ENCODE results near the gene MIEN1. TPM values are rescaled to one million over a fixed set of nuclear protein-coding genes. Genes with fewer than 3 reads are reported as not detected.

Gene MIEN1
- total and polyA plus RNA-seq, 2 of the 13 experiments (the other 11 are each of a cell fraction or from before 2014, with no cell fraction given) = 40.6 to 56.6 TPM

DNA sequence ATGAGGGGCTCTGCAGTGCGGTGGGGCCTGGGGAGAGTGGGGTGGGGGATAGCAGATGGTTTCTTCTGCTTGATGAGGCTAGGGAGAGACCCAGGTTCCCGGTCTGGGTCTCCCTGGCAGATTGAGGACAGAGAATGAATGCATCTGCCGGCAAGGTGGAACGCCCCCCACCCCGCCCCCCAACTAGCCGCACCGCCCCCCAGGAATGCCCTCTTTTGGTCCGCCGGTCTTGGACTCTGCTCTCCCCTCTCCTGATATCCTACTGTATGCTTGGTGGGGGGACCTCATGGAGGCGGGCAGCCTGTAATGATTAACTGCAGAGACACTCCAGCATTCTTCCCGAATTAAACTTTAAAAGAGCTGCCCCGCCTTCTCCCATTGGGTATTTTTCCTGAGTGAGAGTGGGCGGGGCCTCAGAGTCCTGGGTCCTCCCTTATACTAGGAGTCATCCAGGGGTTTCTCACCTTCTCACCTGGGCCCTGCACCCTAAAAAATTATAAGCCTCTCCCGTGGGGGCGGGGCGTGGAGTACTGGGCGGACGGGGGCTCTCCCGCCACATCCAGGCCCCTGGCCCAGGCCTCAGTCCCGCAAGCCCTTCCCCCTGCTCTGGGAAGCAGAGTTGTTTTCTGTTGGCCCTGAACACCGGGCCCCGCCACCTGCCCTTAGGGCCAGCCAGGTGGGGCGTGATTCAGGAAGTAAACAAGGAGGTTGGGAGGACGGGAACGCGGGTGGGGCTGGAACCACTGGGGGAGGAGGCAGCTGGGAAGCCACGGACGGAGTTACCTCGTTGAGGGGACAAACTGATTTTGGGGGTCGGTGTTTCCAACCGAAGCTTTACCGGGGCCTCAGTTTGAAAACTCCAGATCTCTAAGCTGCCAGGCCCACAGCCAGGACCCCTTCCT lies 8.9 kb upstream of the MIEN1 start (continued):
- TF ChIP-seq, protein P1, sequence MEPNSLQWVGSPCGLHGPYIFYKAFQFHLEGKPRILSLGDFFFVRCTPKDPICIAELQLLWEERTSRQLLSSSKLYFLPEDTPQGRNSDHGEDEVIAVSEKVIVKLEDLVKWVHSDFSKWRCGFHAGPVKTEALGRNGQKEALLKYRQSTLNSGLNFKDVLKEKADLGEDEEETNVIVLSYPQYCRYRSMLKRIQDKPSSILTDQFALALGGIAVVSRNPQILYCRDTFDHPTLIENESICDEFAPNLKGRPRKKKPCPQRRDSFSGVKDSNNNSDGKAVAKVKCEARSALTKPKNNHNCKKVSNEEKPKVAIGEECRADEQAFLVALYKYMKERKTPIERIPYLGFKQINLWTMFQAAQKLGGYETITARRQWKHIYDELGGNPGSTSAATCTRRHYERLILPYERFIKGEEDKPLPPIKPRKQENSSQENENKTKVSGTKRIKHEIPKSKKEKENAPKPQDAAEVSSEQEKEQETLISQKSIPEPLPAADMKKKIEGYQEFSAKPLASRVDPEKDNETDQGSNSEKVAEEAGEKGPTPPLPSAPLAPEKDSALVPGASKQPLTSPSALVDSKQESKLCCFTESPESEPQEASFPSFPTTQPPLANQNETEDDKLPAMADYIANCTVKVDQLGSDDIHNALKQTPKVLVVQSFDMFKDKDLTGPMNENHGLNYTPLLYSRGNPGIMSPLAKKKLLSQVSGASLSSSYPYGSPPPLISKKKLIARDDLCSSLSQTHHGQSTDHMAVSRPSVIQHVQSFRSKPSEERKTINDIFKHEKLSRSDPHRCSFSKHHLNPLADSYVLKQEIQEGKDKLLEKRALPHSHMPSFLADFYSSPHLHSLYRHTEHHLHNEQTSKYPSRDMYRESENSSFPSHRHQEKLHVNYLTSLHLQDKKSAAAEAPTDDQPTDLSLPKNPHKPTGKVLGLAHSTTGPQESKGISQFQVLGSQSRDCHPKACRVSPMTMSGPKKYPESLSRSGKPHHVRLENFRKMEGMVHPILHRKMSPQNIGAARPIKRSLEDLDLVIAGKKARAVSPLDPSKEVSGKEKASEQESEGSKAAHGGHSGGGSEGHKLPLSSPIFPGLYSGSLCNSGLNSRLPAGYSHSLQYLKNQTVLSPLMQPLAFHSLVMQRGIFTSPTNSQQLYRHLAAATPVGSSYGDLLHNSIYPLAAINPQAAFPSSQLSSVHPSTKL (CRISPR knock-in tag; IDR thresholded peaks at IDR 0.05) = peak; percentile 75
- TF ChIP-seq NCOA2 (CRISPR knock-in tag; IDR thresholded peaks at IDR 0.05) (peak; percentile 77), ZNF496 (CRISPR knock-in tag; IDR thresholded peaks at IDR 0.05; ENCODE audit: insufficient replicate concordance) (no peak), WIZ (CRISPR knock-in tag; IDR thresholded peaks at IDR 0.05) (0 out of 2 replicates have a peak, but pooled peaks have one; percentile 57), ZNF44 (CRISPR knock-in tag; IDR thresholded peaks at IDR 0.05) (peak; percentile 45; the same call in 1 of the 2 replicates), ZNF331 (CRISPR knock-in tag; IDR thresholded peaks at IDR 0.05) (no peak; the same call in 1 of the 2 replicates), SMAD3 (CRISPR knock-in tag; IDR thresholded peaks at IDR 0.05) (no peak), ERF (CRISPR knock-in tag; IDR thresholded peaks at IDR 0.05) (peak; percentile 54), CEBPB (IDR thresholded peaks at IDR 0.05; ENCODE audit: borderline replicate concordance, low read depth, low read length) (no peak), XRCC5 (optimal IDR thresholded peaks at IDR 0.05; ENCODE audit: low read length) (no peak), SYNCRIP (IDR thresholded peaks at IDR 0.05; ENCODE audit: insufficient read depth, low read depth, low read length) (no peak), TGIF2 (CRISPR knock-in tag; IDR thresholded peaks at IDR 0.05) (no peak), ZNF207 (IDR thresholded peaks at IDR 0.05; ENCODE audit: borderline replicate concordance) (no peak), RBM39 (IDR thresholded peaks at IDR 0.05; ENCODE audit: low read depth, low read length, poor library complexity, severe bottlenecking) (peak; percentile 34), ZC3H4 (CRISPR knock-in tag; IDR thresholded peaks at IDR 0.05; ENCODE audit: borderline replicate concordance) (no peak; the same call in none of the 2 replicates), KDM3A (CRISPR knock-in tag; IDR thresholded peaks at IDR 0.05; ENCODE audit: low read depth) (peak; percentile 88), NFIC (IDR thresholded peaks at IDR 0.05; ENCODE audit: low read length) (peak; percentile 66; the same call in 1 of the 2 replicates)
- TF ChIP-seq, protein P2, sequence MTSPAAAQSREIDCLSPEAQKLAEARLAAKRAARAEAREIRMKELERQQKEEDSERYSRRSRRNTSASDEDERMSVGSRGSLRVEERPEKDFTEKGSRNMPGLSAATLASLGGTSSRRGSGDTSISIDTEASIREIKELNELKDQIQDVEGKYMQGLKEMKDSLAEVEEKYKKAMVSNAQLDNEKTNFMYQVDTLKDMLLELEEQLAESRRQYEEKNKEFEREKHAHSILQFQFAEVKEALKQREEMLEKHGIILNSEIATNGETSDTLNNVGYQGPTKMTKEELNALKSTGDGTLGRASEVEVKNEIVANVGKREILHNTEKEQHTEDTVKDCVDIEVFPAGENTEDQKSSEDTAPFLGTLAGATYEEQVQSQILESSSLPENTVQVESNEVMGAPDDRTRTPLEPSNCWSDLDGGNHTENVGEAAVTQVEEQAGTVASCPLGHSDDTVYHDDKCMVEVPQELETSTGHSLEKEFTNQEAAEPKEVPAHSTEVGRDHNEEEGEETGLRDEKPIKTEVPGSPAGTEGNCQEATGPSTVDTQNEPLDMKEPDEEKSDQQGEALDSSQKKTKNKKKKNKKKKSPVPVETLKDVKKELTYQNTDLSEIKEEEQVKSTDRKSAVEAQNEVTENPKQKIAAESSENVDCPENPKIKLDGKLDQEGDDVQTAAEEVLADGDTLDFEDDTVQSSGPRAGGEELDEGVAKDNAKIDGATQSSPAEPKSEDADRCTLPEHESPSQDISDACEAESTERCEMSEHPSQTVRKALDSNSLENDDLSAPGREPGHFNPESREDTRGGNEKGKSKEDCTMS (CRISPR knock-in tag; conservative IDR thresholded peaks at IDR 0.05) = no peak; the same call in 1 of the 2 replicates
- TF ChIP-seq, protein P3, sequence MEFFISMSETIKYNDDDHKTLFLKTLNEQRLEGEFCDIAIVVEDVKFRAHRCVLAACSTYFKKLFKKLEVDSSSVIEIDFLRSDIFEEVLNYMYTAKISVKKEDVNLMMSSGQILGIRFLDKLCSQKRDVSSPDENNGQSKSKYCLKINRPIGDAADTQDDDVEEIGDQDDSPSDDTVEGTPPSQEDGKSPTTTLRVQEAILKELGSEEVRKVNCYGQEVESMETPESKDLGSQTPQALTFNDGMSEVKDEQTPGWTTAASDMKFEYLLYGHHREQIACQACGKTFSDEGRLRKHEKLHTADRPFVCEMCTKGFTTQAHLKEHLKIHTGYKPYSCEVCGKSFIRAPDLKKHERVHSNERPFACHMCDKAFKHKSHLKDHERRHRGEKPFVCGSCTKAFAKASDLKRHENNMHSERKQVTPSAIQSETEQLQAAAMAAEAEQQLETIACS (CRISPR knock-in tag; IDR thresholded peaks at IDR 0.05) = no peak
- TF ChIP-seq, protein P4, sequence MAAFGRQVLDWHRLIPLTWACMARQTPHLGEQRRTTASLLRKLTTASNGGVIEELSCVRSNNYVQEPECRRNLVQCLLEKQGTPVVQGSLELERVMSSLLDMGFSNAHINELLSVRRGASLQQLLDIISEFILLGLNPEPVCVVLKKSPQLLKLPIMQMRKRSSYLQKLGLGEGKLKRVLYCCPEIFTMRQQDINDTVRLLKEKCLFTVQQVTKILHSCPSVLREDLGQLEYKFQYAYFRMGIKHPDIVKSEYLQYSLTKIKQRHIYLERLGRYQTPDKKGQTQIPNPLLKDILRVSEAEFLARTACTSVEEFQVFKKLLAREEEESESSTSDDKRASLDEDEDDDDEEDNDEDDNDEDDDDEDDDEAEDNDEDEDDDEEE (CRISPR knock-in tag; IDR thresholded peaks at IDR 0.05) = peak; percentile 75; the same call in 1 of the 2 replicates

Measured in HepG2 (cell line).